HEK293T (cell line): ENCODE data around the gene CCDC87.

ENCODE experiments used
- ELF4 ChIP-seq: fragments of 450-650 bp; IDR thresholded peaks from 2 replicates; pipeline ENCODE4 v1.6.1; 2017; ENCODE audit warnings: antibody characterized with exemption
- FOXM1 ChIP-seq: fragments of 450-650 bp; IDR thresholded peaks from 2 replicates; pipeline ENCODE4 v1.6.1; 2017; ENCODE audit warnings: mild to moderate bottlenecking, borderline replicate concordance
- LEF1 ChIP-seq: fragments of 450-650 bp; IDR thresholded peaks from 2 replicates; pipeline ENCODE4 v1.6.1; 2017; ENCODE audit warnings: mild to moderate bottlenecking, borderline replicate concordance
- SUZ12 ChIP-seq: fragments of 450-650 bp; IDR thresholded peaks from 2 replicates; pipeline ENCODE4 v1.6.1; 2016; ENCODE audit warnings: mild to moderate bottlenecking

GRCh38 chr11:66567787-66568123 is 25.1 kb downstream of the CCDC87 start:
- no peak for TF ChIP-seq FOXM1
- no peak for TF ChIP-seq LEF1
- TF ChIP-seq SUZ12, result no peak
- no peak for TF ChIP-seq ELF4
